WTC11 (cell line): ENCODE measurements around the gene KLHDC7A. TPM values are rescaled to one million over a fixed set of nuclear protein-coding genes. Genes with fewer than 3 reads are reported as not detected.

Source experiments
- ATAC-seq: fragments of 200-7000 bp; cut with Tn5 transposase; 2 replicates; pipeline ENCODE4 v1.10.0; 2021; ENCODE audit warnings: mild to moderate bottlenecking, moderate library complexity
- CTCF ChIA-PET: fragments of 300-600 bp; sonication (Branson Sonifier 250); formaldehyde crosslinking; loops from one replicate; lab custom pipeline; 2021; ENCODE audit warnings: antibody characterized with exemption; lab: Charles Lee
- POLR2A ChIA-PET: fragments of 350-600 bp; sonication (Branson Sonifier 250); formaldehyde crosslinking; loops from one replicate; lab custom pipeline; 2021; ENCODE audit warnings: antibody characterized with exemption; lab: Charles Lee
- DNase-seq: peaks from one replicate; pipeline ENCODE4 v3.0.0; 2021; ENCODE audit warnings: low spot score
- H3K27ac Mint-ChIP-seq: 2 replicates; pipeline ENCODE4 v1.8.0; 2021; ENCODE audit warnings: mixed read lengths
- H3K27me3 Mint-ChIP-seq: 2 replicates; pipeline ENCODE4 v1.8.0; 2021; ENCODE audit warnings: low read depth, mild to moderate bottlenecking, moderate library complexity, mixed read lengths
- H3K36me3 Mint-ChIP-seq: 2 replicates; pipeline ENCODE4 v1.8.0; 2021; ENCODE audit warnings: mixed read lengths
- H3K4me1 Mint-ChIP-seq: 2 replicates; pipeline ENCODE4 v1.8.0; 2022; ENCODE audit warnings: mixed read lengths
- H3K4me3 Mint-ChIP-seq: 2 replicates; pipeline ENCODE4 v1.8.0; 2021; ENCODE audit warnings: mild to moderate bottlenecking, moderate library complexity, mixed read lengths
- H3K9me3 Mint-ChIP-seq: 2 replicates; pipeline ENCODE4 v1.8.0; 2021; ENCODE audit warnings: mixed read lengths
- GABPB1 ChIP-seq: sonication (generic); formaldehyde crosslinking; IDR thresholded peaks from 2 replicates; pipeline ENCODE4 v1.8.1; 2023; ENCODE audit warnings: mild to moderate bottlenecking, missing genetic modification reagents
- JAZF1 ChIP-seq: fragments of 250-450 bp; sonication (Bioruptor Pico); IDR thresholded peaks from 2 replicates; pipeline ENCODE4 v1.9.0; 2021; ENCODE audit warnings: moderate library complexity, mild to moderate bottlenecking, inconsistent platforms
- JUN ChIP-seq: sonication (generic); formaldehyde crosslinking; IDR thresholded peaks from 2 replicates; pipeline ENCODE4 v1.8.0; 2023; ENCODE audit warnings: mild to moderate bottlenecking, missing genetic modification reagents
- KAT7 ChIP-seq: sonication (generic); formaldehyde crosslinking; IDR thresholded peaks from 2 replicates; pipeline ENCODE4 v1.8.1; 2023; ENCODE audit warnings: missing genetic modification reagents, mild to moderate bottlenecking, borderline replicate concordance
- RORB ChIP-seq: fragments of 250-450 bp; sonication (Bioruptor Pico); IDR thresholded peaks from 2 replicates; pipeline ENCODE4 v1.9.0; 2021; ENCODE audit warnings: mild to moderate bottlenecking
- ZNF219 ChIP-seq: sonication (generic); formaldehyde crosslinking; IDR thresholded peaks from 2 replicates; pipeline ENCODE4 v1.8.0; 2023; ENCODE audit warnings: missing genetic modification reagents, mild to moderate bottlenecking, borderline replicate concordance
- ZNF232 ChIP-seq: sonication (generic); formaldehyde crosslinking; IDR thresholded peaks from 2 replicates; pipeline ENCODE4 v1.8.0; 2022; ENCODE audit warnings: mild to moderate bottlenecking, missing genetic modification reagents
- ZNF396 ChIP-seq: fragments of 250-450 bp; sonication (Bioruptor Pico); IDR thresholded peaks from 2 replicates; pipeline ENCODE4 v1.8.0; 2021; ENCODE audit warnings: mild to moderate bottlenecking, moderate library complexity, borderline replicate concordance
- total RNA-seq: library from RNA; stranded (reverse); gene quantifications from 3 replicates; pipeline ENCODE4 v1.2.3, GENCODE V29; 2021
- TF ChIP-seq, protein P1 (sequence below): sonication (generic); formaldehyde crosslinking; IDR thresholded peaks from 2 replicates; pipeline ENCODE4 v1.8.1; 2022; ENCODE audit warnings: low read depth, missing genetic modification reagents, borderline replicate concordance
- TF ChIP-seq, protein P2 (sequence below): sonication (generic); formaldehyde crosslinking; IDR thresholded peaks from 2 replicates; pipeline ENCODE4 v1.8.1; 2023; ENCODE audit warnings: mild to moderate bottlenecking, missing genetic modification reagents
- TF ChIP-seq, protein P3 (sequence below): fragments of 250-450 bp; sonication (Bioruptor Pico); IDR thresholded peaks from 2 replicates; pipeline ENCODE4 v1.8.0; 2021; ENCODE audit warnings: mild to moderate bottlenecking
- TF ChIP-seq, protein P4 (sequence below): sonication (generic); formaldehyde crosslinking; IDR thresholded peaks from 2 replicates; pipeline ENCODE4 v1.8.1; 2022; ENCODE audit warnings: low read depth, mild to moderate bottlenecking, moderate library complexity, missing genetic modification reagents, borderline replicate concordance
- TF ChIP-seq, protein P5 (sequence below): sonication (generic); formaldehyde crosslinking; IDR thresholded peaks from 2 replicates; pipeline ENCODE4 v1.8.0; 2022; ENCODE audit warnings: missing genetic modification reagents
- TF ChIP-seq, protein P6 (sequence below): sonication (generic); formaldehyde crosslinking; conservative IDR thresholded peaks from 2 replicates; pipeline ENCODE4 v1.8.1; 2022; ENCODE audit warnings: mild to moderate bottlenecking, missing genetic modification reagents
- TF ChIP-seq, protein P7 (sequence below): sonication (generic); formaldehyde crosslinking; IDR thresholded peaks from 2 replicates; pipeline ENCODE4 v1.8.0; 2023; ENCODE audit warnings: missing genetic modification reagents, mild to moderate bottlenecking, borderline replicate concordance

Gene KLHDC7A
- total RNA-seq, 1 experiment from 2014 or later = 14.3 TPM

DNA sequence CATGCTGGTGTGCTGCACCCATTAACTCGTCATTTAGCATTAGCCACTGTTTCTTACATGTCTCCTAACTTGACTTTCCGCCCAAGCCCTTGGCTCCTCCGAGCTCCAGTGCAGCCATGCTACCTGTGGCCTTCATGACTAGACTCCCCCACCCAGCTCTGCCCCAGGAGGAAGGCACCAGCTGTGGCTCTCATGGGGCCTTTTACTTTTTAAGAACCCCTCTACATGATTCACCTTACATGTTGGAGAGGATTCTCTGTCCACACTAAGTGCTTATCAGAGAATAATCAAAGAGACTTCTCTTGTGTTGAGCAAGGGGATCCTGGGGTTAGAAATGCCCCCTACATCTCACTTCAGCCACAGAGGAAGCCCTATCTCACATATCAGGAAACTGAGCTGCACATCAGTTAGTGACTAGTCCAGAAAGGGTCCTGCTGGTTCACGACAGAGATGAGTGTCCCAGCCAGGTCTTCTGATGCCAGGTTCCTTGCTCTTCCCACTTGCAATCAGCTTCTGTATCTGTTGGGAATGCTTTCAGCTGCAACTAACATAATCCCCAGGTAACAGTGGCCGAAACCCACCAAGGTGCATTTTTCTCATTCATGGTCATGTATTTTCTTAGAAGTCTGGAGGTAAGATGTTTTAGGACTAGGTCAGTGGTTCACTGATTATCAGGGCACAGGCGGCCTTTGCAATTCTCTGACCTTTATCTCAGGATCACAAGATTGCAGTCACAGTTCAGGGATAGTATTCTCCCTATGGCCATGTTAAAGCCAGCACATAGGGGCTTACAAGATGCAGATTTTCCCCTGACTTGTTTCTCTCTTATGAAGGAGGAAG, 45.9 kb downstream of the KLHDC7A start (continued):
- TF ChIP-seq, protein P1, sequence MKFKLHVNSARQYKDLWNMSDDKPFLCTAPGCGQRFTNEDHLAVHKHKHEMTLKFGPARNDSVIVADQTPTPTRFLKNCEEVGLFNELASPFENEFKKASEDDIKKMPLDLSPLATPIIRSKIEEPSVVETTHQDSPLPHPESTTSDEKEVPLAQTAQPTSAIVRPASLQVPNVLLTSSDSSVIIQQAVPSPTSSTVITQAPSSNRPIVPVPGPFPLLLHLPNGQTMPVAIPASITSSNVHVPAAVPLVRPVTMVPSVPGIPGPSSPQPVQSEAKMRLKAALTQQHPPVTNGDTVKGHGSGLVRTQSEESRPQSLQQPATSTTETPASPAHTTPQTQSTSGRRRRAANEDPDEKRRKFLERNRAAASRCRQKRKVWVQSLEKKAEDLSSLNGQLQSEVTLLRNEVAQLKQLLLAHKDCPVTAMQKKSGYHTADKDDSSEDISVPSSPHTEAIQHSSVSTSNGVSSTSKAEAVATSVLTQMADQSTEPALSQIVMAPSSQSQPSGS (CRISPR knock-in tag) = no peak
- no peak for TF ChIP-seq JAZF1
- TF ChIP-seq, protein P2, sequence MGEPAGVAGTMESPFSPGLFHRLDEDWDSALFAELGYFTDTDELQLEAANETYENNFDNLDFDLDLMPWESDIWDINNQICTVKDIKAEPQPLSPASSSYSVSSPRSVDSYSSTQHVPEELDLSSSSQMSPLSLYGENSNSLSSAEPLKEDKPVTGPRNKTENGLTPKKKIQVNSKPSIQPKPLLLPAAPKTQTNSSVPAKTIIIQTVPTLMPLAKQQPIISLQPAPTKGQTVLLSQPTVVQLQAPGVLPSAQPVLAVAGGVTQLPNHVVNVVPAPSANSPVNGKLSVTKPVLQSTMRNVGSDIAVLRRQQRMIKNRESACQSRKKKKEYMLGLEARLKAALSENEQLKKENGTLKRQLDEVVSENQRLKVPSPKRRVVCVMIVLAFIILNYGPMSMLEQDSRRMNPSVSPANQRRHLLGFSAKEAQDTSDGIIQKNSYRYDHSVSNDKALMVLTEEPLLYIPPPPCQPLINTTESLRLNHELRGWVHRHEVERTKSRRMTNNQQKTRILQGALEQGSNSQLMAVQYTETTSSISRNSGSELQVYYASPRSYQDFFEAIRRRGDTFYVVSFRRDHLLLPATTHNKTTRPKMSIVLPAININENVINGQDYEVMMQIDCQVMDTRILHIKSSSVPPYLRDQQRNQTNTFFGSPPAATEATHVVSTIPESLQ = no peak
- TF ChIP-seq GABPB1 = no peak
- TF ChIP-seq, protein P3, sequence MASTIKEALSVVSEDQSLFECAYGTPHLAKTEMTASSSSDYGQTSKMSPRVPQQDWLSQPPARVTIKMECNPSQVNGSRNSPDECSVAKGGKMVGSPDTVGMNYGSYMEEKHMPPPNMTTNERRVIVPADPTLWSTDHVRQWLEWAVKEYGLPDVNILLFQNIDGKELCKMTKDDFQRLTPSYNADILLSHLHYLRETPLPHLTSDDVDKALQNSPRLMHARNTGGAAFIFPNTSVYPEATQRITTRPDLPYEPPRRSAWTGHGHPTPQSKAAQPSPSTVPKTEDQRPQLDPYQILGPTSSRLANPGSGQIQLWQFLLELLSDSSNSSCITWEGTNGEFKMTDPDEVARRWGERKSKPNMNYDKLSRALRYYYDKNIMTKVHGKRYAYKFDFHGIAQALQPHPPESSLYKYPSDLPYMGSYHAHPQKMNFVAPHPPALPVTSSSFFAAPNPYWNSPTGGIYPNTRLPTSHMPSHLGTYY (CRISPR knock-in tag) = no peak
- TF ChIP-seq, protein P4, sequence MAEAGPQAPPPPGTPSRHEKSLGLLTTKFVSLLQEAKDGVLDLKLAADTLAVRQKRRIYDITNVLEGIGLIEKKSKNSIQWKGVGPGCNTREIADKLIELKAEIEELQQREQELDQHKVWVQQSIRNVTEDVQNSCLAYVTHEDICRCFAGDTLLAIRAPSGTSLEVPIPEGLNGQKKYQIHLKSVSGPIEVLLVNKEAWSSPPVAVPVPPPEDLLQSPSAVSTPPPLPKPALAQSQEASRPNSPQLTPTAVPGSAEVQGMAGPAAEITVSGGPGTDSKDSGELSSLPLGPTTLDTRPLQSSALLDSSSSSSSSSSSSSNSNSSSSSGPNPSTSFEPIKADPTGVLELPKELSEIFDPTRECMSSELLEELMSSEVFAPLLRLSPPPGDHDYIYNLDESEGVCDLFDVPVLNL (CRISPR knock-in tag) = no peak
- TF ChIP-seq ZNF232 (CRISPR knock-in tag) = no peak
- no peak for TF ChIP-seq RORB (CRISPR knock-in tag)
- TF ChIP-seq JUN (CRISPR knock-in tag) = no peak
- TF ChIP-seq, all 79 proteins: peak for 0

DNA sequence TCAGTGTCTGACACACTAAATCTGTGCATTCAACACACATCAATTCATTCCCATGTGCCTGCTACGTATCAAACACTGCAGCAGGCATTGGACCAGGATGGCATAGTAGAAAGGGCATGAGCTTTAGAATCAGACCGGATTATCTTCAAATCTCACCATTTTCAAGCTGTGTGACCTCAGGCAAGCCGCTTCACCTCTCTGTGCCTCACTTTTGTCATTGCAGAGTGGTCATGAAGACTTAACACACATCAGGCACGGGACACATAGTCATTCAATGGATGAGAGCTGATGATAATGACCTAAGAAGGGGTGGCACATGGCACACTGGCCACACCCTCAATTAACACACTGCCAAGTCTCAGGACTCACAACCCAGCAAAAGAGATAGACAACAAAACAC, 46.8 kb downstream of the KLHDC7A start:
- DNase-seq = no peak
- H3K27me3 Mint-ChIP-seq = peaks cover 51% of the 10 kb centered on the region
- H3K4me1 Mint-ChIP-seq = no peaks in the 10 kb centered on the region
- TF ChIP-seq, protein P5, sequence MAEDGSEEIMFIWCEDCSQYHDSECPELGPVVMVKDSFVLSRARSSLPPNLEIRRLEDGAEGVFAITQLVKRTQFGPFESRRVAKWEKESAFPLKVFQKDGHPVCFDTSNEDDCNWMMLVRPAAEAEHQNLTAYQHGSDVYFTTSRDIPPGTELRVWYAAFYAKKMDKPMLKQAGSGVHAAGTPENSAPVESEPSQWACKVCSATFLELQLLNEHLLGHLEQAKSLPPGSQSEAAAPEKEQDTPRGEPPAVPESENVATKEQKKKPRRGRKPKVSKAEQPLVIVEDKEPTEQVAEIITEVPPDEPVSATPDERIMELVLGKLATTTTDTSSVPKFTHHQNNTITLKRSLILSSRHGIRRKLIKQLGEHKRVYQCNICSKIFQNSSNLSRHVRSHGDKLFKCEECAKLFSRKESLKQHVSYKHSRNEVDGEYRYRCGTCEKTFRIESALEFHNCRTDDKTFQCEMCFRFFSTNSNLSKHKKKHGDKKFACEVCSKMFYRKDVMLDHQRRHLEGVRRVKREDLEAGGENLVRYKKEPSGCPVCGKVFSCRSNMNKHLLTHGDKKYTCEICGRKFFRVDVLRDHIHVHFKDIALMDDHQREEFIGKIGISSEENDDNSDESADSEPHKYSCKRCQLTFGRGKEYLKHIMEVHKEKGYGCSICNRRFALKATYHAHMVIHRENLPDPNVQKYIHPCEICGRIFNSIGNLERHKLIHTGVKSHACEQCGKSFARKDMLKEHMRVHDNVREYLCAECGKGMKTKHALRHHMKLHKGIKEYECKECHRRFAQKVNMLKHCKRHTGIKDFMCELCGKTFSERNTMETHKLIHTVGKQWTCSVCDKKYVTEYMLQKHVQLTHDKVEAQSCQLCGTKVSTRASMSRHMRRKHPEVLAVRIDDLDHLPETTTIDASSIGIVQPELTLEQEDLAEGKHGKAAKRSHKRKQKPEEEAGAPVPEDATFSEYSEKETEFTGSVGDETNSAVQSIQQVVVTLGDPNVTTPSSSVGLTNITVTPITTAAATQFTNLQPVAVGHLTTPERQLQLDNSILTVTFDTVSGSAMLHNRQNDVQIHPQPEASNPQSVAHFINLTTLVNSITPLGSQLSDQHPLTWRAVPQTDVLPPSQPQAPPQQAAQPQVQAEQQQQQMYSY (CRISPR knock-in tag) = no peak
- TF ChIP-seq, protein P6, sequence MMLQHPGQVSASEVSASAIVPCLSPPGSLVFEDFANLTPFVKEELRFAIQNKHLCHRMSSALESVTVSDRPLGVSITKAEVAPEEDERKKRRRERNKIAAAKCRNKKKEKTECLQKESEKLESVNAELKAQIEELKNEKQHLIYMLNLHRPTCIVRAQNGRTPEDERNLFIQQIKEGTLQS (CRISPR knock-in tag) = no peak
- TF ChIP-seq RORB (CRISPR knock-in tag) (no peak), ZNF219 (no peak), ZNF396 (no peak), KAT7 (CRISPR knock-in tag) (no peak)
- TF ChIP-seq, protein P7, sequence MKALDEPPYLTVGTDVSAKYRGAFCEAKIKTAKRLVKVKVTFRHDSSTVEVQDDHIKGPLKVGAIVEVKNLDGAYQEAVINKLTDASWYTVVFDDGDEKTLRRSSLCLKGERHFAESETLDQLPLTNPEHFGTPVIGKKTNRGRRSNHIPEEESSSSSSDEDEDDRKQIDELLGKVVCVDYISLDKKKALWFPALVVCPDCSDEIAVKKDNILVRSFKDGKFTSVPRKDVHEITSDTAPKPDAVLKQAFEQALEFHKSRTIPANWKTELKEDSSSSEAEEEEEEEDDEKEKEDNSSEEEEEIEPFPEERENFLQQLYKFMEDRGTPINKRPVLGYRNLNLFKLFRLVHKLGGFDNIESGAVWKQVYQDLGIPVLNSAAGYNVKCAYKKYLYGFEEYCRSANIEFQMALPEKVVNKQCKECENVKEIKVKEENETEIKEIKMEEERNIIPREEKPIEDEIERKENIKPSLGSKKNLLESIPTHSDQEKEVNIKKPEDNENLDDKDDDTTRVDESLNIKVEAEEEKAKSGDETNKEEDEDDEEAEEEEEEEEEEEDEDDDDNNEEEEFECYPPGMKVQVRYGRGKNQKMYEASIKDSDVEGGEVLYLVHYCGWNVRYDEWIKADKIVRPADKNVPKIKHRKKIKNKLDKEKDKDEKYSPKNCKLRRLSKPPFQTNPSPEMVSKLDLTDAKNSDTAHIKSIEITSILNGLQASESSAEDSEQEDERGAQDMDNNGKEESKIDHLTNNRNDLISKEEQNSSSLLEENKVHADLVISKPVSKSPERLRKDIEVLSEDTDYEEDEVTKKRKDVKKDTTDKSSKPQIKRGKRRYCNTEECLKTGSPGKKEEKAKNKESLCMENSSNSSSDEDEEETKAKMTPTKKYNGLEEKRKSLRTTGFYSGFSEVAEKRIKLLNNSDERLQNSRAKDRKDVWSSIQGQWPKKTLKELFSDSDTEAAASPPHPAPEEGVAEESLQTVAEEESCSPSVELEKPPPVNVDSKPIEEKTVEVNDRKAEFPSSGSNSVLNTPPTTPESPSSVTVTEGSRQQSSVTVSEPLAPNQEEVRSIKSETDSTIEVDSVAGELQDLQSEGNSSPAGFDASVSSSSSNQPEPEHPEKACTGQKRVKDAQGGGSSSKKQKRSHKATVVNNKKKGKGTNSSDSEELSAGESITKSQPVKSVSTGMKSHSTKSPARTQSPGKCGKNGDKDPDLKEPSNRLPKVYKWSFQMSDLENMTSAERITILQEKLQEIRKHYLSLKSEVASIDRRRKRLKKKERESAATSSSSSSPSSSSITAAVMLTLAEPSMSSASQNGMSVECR (CRISPR knock-in tag) = no peak
- TF ChIP-seq, all 79 proteins: peak for 0
- Mint-ChIP-seq H3K4me3 (no peak overlapping the region), H3K36me3 (no peaks in the 10 kb centered on the region), H3K27ac (no peak overlapping the region), H3K9me3 (peaks cover 8% of the 10 kb centered on the region)
- no peak for ATAC-seq
- ChIA-PET CTCF (interaction anchor here (0.8 to 1.1 kb wide), 2 partner anchors 29 to 54 kb away, joined by 3 read pairs; no protein-coding TSS in a partner anchor), POLR2A (no interaction called here)
